Measurements from ENCODE around the gene CDK5. TPM values are rescaled to one million over a fixed set of nuclear protein-coding genes. Genes with fewer than 3 reads are reported as not detected.
A peak's percentile ranks its signal among the peaks of the same experiment; 100 is the strongest.

The CDK5 gene
- total and polyA plus RNA-seq, 2 of the 13 experiments (the other 11 are each of a cell fraction or from before 2014, with no cell fraction given) = 16.4 to 21.3 TPM

DNA sequence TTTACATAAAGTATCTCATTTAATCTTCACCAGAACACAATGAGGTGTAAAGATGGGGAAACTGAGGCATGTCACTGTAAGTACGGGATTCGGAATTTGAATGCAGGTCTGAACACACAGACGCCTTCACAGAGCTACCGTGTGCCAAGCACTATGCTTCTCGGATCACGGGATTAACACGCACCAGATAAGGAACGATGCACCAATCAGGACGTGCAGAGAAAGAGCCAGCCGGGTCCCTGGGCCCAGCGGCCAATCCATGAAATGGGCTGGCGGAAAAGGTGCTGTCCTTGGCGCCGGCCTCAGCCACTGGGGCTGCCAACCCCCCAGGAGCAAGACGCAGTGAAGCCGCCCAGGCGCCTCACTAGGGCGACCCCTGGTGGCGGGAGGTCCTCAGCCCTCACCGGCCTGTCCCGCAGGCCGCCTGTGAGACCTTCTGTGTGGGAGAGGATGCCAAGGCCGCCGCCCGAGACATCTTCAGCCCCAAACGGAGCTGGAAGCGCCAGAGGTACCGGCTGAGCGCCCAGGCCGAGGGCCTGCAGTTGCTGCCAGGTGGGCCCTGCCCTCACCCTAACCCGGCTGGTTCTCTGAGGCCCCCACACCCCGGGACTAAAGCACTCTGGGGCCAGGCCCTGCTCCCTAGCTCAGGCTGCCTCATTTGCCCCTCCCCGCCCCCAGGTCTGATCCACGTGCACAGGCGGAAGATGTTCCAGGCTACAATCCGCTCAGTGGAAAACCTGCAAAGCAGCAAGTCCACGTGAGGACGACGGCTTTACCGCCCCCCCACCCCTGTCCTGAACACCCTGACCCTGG is 49.0 kb downstream of the CDK5 start (continued):
- TF ChIP-seq ZNF263 (CRISPR knock-in tag; IDR thresholded peaks at IDR 0.05) = no peak
- TF ChIP-seq ERF (CRISPR knock-in tag; IDR thresholded peaks at IDR 0.05) = peak; percentile 38; the same call in 1 of the 2 replicates
- no peak for TF ChIP-seq ZNF660 (CRISPR knock-in tag; IDR thresholded peaks at IDR 0.05; ENCODE audit: borderline replicate concordance, low read depth)
- peak; percentile 60 for TF ChIP-seq PHF8 (CRISPR knock-in tag; IDR thresholded peaks at IDR 0.05)
- no peak for TF ChIP-seq ZNF350 (CRISPR knock-in tag; IDR thresholded peaks at IDR 0.05; ENCODE audit: borderline replicate concordance, low read depth)
- TF ChIP-seq, protein P1, sequence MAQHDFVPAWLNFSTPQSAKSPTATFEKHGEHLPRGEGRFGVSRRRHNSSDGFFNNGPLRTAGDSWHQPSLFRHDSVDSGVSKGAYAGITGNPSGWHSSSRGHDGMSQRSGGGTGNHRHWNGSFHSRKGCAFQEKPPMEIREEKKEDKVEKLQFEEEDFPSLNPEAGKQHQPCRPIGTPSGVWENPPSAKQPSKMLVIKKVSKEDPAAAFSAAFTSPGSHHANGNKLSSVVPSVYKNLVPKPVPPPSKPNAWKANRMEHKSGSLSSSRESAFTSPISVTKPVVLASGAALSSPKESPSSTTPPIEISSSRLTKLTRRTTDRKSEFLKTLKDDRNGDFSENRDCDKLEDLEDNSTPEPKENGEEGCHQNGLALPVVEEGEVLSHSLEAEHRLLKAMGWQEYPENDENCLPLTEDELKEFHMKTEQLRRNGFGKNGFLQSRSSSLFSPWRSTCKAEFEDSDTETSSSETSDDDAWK (CRISPR knock-in tag; IDR thresholded peaks at IDR 0.05) = no peak
- TF ChIP-seq, protein P2, sequence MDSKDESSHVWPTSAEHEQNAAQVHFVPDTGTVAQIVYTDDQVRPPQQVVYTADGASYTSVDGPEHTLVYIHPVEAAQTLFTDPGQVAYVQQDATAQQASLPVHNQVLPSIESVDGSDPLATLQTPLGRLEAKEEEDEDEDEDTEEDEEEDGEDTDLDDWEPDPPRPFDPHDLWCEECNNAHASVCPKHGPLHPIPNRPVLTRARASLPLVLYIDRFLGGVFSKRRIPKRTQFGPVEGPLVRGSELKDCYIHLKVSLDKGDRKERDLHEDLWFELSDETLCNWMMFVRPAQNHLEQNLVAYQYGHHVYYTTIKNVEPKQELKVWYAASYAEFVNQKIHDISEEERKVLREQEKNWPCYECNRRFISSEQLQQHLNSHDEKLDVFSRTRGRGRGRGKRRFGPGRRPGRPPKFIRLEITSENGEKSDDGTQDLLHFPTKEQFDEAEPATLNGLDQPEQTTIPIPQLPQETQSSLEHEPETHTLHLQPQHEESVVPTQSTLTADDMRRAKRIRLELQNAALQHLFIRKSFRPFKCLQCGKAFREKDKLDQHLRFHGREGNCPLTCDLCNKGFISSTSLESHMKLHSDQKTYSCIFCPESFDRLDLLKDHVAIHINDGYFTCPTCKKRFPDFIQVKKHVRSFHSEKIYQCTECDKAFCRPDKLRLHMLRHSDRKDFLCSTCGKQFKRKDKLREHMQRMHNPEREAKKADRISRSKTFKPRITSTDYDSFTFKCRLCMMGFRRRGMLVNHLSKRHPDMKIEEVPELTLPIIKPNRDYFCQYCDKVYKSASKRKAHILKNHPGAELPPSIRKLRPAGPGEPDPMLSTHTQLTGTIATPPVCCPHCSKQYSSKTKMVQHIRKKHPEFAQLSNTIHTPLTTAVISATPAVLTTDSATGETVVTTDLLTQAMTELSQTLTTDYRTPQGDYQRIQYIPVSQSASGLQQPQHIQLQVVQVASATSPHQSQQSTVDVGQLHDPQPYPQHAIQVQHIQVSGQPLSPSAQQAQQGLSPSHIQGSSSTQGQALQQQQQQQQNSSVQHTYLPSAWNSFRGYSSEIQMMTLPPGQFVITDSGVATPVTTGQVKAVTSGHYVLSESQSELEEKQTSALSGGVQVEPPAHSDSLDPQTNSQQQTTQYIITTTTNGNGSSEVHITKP (CRISPR knock-in tag; IDR thresholded peaks at IDR 0.05; ENCODE audit: low read depth) = peak; percentile 82
- TF ChIP-seq, protein P3, sequence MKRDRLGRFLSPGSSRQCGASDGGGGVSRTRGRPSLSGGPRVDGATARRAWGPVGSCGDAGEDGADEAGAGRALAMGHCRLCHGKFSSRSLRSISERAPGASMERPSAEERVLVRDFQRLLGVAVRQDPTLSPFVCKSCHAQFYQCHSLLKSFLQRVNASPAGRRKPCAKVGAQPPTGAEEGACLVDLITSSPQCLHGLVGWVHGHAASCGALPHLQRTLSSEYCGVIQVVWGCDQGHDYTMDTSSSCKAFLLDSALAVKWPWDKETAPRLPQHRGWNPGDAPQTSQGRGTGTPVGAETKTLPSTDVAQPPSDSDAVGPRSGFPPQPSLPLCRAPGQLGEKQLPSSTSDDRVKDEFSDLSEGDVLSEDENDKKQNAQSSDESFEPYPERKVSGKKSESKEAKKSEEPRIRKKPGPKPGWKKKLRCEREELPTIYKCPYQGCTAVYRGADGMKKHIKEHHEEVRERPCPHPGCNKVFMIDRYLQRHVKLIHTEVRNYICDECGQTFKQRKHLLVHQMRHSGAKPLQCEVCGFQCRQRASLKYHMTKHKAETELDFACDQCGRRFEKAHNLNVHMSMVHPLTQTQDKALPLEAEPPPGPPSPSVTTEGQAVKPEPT (CRISPR knock-in tag; IDR thresholded peaks at IDR 0.05; ENCODE audit: low read depth) = no peak
- no peak for TF ChIP-seq MAFF (IDR thresholded peaks at IDR 0.05; ENCODE audit: low read depth, low read length)
- TF ChIP-seq, protein P4, sequence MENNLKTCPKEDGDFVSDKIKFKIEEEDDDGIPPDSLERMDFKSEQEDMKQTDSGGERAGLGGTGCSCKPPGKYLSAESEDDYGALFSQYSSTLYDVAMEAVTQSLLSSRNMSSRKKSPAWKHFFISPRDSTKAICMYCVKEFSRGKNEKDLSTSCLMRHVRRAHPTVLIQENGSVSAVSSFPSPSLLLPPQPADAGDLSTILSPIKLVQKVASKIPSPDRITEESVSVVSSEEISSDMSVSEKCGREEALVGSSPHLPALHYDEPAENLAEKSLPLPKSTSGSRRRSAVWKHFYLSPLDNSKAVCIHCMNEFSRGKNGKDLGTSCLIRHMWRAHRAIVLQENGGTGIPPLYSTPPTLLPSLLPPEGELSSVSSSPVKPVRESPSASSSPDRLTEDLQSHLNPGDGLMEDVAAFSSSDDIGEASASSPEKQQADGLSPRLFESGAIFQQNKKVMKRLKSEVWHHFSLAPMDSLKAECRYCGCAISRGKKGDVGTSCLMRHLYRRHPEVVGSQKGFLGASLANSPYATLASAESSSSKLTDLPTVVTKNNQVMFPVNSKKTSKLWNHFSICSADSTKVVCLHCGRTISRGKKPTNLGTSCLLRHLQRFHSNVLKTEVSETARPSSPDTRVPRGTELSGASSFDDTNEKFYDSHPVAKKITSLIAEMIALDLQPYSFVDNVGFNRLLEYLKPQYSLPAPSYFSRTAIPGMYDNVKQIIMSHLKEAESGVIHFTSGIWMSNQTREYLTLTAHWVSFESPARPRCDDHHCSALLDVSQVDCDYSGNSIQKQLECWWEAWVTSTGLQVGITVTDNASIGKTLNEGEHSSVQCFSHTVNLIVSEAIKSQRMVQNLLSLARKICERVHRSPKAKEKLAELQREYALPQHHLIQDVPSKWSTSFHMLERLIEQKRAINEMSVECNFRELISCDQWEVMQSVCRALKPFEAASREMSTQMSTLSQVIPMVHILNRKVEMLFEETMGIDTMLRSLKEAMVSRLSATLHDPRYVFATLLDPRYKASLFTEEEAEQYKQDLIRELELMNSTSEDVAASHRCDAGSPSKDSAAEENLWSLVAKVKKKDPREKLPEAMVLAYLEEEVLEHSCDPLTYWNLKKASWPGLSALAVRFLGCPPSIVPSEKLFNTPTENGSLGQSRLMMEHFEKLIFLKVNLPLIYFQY (CRISPR knock-in tag; IDR thresholded peaks at IDR 0.05; ENCODE audit: borderline replicate concordance) = no peak
- no peak for TF ChIP-seq ZKSCAN8 (CRISPR knock-in tag; IDR thresholded peaks at IDR 0.05; ENCODE audit: borderline replicate concordance)
- no peak for TF ChIP-seq ZNF382 (CRISPR knock-in tag; IDR thresholded peaks at IDR 0.05; ENCODE audit: borderline replicate concordance)

Data from HepG2 (cell line).